Cardiac muscle cell (in vitro differentiated cells and primary cell): ENCODE data around the gene LMAN2L. TPM values are rescaled to one million over a fixed set of nuclear protein-coding genes. Genes with fewer than 3 reads are reported as not detected.

ENCODE experiments used
- DNase-seq, 2 donors: peaks; one replicate each; pipeline versions ENCODE4 v3.0.0 to v3.0.0-alpha.2; 2010 to 2017; ENCODE audit warnings: low read depth in 1 of 2, low spot score in 1 of 2
- H3K27ac ChIP-seq: fragments of 200-600 bp; sonication (generic); 2 replicates; pipeline ENCODE4 v1.5.1; 2016
- H3K27me3 ChIP-seq: fragments of 200-600 bp; sonication (generic); 2 replicates; pipeline ENCODE4 v1.6.0; 2016; ENCODE audit warnings: control low read depth
- H3K36me3 ChIP-seq: fragments of 200-600 bp; sonication (generic); 2 replicates; pipeline ENCODE4 v1.5.1; 2016; ENCODE audit warnings: control low read depth
- H3K4me1 ChIP-seq: fragments of 200-600 bp; sonication (generic); 2 replicates; pipeline ENCODE4 v1.8.1; 2017; ENCODE audit warnings: low read depth, mild to moderate bottlenecking, mixed run types
- H3K4me3 ChIP-seq: fragments of 200-600 bp; sonication (generic); 2 replicates; pipeline ENCODE4 v1.5.1; 2016; ENCODE audit warnings: mild to moderate bottlenecking
- H3K9me3 ChIP-seq: fragments of 200-600 bp; sonication (generic); 2 replicates; pipeline ENCODE4 v1.5.1; 2017; ENCODE audit warnings: low read depth, mild to moderate bottlenecking, control low read depth
- polyA plus RNA-seq: library from polyadenylated mRNA; unstranded; fragments of >200 nt; fragmentation: Nextera tagmentation; extraction: Ambion mirVana; gene quantifications from 2 replicates; pipeline ENCODE4 v1.2.1, GENCODE V29; 2016
- total RNA-seq: library from RNA; depleted of rRNA; stranded (reverse); fragments of >200 nt; gene quantifications from 2 replicates; pipeline ENCODE4 v1.2.3, GENCODE V29; 2016
- TF ChIP-seq, protein P1 (sequence below): IDR thresholded peaks from 2 replicates; pipeline ENCODE4 v1.5.1; 2012; ENCODE audit warnings: low read depth, mild to moderate bottlenecking, low read length

LMAN2L gene
- total and polyA plus RNA-seq, 2 experiments from 2014 or later = 28.8 to 64.3 TPM

DNA sequence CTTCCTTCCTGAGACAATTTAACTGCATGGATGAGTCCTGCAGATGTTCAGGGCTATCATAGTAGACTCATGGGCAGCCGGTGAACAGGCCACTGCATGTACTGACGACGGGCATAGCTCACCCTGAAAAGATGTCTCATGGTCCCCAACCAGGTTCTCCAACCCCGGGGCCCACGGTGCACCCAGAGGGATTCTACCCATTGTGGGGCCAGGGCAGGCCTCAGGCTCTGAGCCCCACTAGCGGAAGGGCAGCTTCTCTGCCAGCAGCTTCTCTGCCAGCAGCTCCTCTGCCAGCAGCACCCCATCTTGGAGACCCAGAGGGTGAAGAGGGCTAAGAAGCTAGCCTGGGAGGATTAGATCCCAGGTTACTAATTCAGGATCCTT, 17.6 kb upstream of the LMAN2L start:
- Histone ChIP-seq H3K4me1 (peaks cover 17% of the 10 kb centered on the region), H3K4me3 (no peak overlapping the region), H3K27ac (no peak overlapping the region), H3K36me3 (no peaks in the 10 kb centered on the region), H3K27me3 (no peaks in the 10 kb centered on the region), H3K9me3 (no peaks in the 10 kb centered on the region)
- TF ChIP-seq, protein P1, sequence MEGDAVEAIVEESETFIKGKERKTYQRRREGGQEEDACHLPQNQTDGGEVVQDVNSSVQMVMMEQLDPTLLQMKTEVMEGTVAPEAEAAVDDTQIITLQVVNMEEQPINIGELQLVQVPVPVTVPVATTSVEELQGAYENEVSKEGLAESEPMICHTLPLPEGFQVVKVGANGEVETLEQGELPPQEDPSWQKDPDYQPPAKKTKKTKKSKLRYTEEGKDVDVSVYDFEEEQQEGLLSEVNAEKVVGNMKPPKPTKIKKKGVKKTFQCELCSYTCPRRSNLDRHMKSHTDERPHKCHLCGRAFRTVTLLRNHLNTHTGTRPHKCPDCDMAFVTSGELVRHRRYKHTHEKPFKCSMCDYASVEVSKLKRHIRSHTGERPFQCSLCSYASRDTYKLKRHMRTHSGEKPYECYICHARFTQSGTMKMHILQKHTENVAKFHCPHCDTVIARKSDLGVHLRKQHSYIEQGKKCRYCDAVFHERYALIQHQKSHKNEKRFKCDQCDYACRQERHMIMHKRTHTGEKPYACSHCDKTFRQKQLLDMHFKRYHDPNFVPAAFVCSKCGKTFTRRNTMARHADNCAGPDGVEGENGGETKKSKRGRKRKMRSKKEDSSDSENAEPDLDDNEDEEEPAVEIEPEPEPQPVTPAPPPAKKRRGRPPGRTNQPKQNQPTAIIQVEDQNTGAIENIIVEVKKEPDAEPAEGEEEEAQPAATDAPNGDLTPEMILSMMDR = no peak
- no peak for DNase-seq

DNA sequence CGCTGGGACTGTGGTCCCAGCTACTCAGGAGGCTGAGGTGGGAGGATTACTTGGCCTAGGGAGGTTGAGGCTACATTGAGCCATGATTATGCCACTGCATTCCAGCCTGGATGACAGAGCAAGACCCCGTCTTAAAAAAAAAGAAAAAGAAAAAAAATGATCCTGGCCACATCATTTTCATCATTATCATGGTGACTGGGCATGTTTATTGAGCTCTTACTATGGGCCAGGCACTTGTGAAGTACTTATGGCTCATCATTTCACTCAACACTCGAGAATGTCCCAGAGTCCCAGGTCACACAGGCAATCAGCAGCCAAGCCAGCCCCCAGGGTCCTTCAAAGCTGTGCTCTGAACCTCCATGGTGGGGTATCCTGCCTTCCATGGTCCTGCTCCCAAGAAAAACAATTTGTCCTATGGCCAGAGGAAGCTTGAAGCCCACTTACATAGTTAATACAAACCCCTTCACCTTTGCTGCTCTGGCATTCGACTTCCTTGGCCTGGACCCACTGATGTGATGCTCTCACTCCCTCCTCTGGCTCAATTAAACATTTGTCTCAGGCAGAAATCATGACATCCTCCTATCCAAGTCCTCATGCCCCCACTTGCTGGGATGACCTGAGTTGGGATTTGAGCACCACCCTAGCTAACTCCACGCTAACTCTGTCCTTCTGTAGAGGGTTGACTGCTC, 17.1 kb upstream of the LMAN2L start:
- Histone ChIP-seq H3K9me3 (no peaks in the 10 kb centered on the region), H3K4me3 (no peak overlapping the region), H3K27ac (no peak overlapping the region), H3K27me3 (no peaks in the 10 kb centered on the region), H3K36me3 (no peaks in the 10 kb centered on the region), H3K4me1 (peaks cover 11% of the 10 kb centered on the region)
- no peak for DNase-seq
- TF ChIP-seq, protein P1 = no peak

DNA sequence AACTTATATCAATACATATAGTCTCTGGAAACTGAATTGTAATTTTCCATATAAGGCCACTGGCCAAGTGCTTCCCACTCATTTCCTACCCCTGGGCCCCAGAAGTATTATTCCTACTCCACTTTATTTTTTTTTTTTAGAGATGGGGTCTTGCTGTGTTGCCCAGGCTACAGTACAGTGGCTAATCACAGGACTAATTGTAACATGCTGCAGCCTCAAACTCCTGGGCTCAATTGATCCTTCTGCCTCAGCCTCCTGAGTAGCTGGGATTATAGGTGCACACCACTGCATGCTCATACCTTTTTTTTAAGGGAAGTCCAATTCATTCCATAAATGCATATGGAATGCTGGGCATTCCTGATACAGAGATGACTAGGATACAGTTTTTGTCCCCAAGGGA, 14.5 kb upstream of the LMAN2L start:
- Histone ChIP-seq H3K4me1 (no peaks in the 10 kb centered on the region), H3K9me3 (no peaks in the 10 kb centered on the region), H3K4me3 (no peak overlapping the region), H3K27me3 (no peaks in the 10 kb centered on the region), H3K27ac (no peak overlapping the region), H3K36me3 (no peaks in the 10 kb centered on the region)
- TF ChIP-seq, protein P1 = no peak
- no peak for DNase-seq

DNA sequence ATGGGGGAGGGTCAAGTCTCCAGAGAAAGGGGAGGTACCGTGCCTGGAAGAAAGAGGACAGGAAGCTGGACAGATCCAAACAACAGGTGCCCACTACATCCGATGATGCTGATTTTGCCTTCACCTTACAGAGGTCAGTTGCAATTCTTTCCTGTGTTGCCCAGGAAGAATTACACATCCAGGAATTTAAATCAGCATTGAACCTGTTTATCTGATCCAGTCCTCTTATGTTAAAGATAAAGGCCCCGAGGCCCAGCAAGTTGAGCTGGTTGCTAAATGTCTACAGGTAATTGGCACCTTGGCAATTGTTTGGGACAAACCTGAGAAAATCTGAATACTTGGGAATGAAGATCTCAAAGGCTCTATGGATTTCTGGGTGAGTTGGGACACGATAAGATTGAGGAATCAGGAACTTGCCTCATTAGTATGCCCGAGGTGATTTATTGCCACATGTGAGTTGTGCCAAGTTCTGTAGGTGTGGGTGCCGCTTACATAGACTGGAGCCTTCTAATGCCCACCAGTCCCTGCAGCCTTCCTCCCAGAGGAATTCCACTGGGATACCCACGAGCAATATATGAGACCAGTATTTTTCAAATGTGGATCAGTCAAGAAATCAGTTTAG, 13.9 kb upstream of the LMAN2L start:
- Histone ChIP-seq H3K4me1 (no peaks in the 10 kb centered on the region), H3K36me3 (no peaks in the 10 kb centered on the region), H3K27me3 (no peaks in the 10 kb centered on the region), H3K9me3 (no peaks in the 10 kb centered on the region), H3K27ac (no peak overlapping the region), H3K4me3 (no peak overlapping the region)
- DNase-seq = no peak
- TF ChIP-seq, protein P1 = no peak

DNA sequence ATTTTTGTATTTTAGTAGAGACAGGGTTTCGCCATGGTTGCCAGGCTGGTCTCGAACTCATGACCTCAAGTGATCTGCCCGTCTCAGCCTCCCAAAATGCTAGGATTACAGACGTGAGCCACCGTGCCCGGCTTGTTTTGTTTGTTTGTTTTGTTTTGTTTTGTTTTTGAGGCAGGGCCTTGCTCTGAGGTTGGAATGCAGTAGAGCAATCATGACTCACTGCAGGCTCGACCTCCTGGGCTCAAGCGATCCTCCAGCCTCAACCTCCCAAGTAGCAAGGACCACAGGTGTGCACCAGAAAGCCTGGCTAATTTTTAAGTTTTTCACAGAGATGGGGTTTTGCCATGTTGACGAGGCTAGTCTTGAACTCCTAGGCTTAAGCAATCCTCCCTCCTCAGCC, 11.9 kb upstream of the LMAN2L start:
- no peaks in the 10 kb centered on the region for H3K27me3 ChIP-seq
- H3K4me1 ChIP-seq = no peaks in the 10 kb centered on the region
- H3K4me3 ChIP-seq = no peak overlapping the region
- H3K9me3 ChIP-seq = no peaks in the 10 kb centered on the region
- H3K36me3 ChIP-seq = no peaks in the 10 kb centered on the region
- no peak for DNase-seq
- TF ChIP-seq, protein P1 = no peak
- no peak overlapping the region for H3K27ac ChIP-seq
